Right renal pelvis (tissue), 4 donors: ENCODE data around the gene OGFOD2. TPM values are rescaled to one million over a fixed set of nuclear protein-coding genes. Genes with fewer than 3 reads are reported as not detected.

Experiments used
- DNase-seq, 4 donors: peaks; one replicate each; pipeline ENCODE4 v3.0.0-alpha.2; 2013; ENCODE audit warnings: low read depth in 4 of 4, low spot score in 3 of 4, missing footprints in 1 of 4
- polyA plus RNA-seq, 4 donors: library from polyadenylated mRNA; unstranded; fragments of 120-200 nt; gene quantifications; one replicate each; pipeline ENCODE4 v1.2.1, GENCODE V29; 2013; ENCODE audit not compliant: insufficient read length in 4 of 4

OGFOD2 gene
- polyA plus RNA-seq, 4 donors, result 11.3 to 21.6 (median 15.6) TPM

DNA sequence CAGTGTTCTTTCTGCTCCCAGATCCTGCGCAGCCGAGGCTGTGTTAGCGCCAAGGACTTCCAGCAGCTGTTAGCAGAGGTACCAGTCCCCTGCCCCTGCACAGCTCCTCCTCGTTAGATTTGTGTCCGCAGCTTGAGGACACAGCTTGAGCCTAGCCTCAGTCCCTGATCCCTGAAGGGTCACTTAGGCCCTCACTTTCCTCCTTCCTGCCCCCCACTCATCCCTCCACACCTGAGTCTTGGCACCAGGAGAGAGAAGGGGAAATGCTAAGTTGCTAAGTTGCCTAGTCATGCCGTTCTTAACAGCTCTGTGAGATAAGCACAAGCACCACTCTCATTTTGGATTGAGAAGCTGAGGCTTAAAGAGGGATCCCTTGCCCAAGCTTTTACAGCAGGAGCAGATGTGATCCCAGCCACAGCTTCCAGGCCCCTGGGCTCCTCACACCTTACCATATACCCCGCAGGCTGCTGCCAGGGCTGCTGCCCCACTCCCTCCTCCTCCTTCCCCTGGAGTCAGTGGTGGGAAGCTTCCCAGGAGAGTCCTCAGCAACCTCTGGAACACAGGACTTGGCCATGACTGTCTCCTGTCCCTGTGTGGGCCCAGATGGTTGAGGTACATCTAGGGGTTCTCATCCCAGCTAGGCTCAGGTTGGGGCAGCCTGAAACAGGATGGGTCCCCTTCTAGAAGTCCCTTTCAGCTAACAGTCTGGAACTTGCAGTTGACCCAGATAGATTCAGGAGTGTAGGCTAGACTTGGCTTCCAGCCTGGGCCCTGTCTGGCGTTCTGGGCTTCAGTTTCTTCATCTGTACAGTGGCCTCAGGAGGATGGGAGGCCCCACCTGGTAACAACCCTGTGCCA is 975 bp downstream of the OGFOD2 start:
- DNase-seq, result no peak

DNA sequence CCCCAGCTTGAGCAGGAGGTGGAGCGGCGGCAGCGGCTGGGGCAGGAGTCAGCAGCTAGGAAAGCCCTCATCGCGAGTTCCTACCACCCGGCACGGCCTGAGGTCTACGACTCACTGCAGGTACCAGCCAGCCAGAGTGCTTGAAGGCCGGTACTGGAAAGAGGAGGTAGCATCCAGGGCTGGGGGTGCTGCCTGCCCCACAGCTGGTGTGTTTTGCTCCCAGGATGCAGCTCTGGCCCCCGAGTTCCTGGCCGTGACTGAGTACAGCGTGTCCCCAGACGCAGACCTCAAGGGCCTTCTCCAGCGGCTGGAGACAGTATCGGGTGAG is 1.6 kb downstream of the OGFOD2 start:
- DNase-seq, result no peak

DNA sequence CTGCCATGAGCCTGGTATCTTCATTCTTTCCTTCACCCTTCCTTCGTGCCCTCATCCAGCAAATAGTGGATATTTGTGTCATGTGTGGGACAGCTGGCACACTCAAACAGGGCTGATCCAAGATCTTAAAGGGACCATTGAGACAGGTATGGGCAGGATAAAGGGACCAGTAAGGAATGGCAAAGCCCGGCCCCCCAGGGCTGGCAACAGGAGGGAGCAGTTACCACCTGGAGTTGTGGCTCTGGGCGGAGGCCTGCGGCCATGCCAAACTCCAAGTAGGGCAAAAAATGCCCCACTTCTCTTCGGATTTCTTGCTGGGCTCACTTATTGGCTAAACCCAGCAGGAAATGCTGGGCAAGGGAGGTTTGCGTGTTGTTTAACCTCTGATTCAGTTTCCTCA is 2.1 kb downstream of the OGFOD2 start:
- no peak for DNase-seq

DNA sequence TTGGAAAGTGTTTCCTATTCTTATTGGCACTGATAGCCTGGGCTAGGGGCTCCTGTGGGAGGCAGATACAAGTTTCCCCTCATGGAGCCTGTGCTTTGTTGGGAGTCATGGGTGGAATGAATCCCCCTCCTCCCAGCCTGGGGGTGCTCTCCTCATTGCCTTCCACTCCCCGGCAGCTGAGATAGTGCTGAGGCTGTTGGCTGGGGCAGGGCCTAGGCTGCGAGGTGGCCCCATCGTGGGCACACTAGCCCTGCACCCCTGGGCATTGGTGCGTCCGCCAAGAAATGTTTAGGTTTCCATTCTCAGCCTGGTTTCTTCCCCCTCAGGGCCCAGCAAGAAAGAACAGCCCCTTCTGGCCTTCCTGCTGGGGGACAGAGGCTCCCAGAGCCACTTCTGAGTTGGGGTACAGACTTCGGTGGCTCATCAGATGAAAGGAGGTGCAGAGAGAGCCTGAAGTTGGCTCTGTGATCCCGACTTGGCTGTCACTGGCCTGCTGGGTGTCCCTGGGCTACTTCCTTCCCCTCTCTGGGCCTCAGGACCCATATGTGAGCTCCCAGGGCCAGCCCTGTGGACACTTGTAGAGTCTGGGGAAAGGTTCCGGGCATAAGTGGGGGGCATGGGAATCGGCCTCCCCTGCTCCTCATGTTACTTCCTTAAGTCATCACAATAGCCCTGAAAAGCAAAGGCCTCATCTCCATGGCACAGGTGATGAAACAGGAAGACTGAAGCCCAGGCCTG is 2.8 kb downstream of the OGFOD2 start:
- no peak for DNase-seq

DNA sequence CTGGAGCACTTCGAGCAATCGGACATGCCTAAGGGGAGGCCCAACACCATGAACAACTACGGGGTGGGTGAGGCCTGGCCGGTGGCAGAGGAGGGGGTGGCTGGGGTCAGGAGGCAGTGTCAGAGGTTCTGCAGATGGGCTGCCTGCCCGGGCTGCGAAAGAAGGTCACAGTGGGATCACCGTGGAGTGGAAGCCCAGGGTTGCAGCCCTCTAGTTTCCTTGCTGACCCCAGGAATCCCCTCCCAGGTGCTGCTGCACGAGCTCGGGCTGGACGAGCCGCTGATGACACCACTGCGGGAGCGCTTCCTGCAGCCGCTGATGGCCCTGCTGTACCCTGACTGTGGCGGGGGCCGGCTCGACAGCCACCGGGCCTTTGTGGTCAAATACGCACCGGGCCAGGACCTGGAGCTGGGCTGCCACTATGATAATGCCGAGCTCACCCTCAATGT is 3.5 kb downstream of the OGFOD2 start:
- DNase-seq, result no peak

DNA sequence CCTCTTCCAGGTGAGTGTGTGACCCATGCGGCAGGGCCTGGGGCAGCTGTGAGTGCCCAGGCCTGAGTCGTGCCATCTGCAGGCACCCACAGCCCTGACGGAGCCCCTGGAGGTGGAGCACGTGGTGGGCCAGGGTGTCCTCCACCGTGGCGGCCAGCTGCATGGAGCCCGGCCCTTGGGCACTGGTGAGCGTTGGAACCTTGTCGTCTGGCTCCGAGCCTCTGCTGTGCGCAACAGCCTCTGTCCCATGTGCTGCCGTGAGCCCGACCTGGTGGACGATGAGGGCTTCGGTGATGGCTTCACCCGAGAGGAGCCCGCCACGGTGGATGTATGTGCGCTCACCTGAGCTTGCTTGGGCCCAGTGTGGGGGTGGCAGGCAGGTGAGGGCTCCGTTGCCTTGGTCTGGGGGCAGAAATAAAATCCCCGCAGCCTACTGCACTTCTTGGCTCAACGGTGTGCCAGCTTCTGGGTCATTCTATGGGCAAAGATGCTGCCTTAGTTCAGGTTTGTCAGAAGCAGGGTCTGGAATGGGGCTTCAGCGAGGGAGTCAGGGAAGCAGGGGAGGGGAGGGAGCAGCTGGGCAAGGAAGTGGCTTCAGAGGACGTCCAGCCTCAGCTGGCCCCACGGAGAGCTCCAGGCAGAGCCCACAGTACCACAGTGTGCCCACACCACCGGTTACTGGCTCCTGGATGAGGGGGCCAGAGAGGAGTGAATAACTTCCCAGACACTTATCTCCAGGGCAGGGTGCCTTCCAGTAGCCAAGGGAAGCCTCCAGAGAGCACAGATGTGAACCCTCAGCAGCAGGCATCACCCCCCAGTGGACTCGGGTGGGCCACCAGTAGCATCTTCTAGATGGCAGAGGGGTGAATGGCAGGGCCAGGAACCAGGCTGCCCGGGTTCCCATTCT is 4.2 kb downstream of the OGFOD2 start:
- no peak for DNase-seq

DNA sequence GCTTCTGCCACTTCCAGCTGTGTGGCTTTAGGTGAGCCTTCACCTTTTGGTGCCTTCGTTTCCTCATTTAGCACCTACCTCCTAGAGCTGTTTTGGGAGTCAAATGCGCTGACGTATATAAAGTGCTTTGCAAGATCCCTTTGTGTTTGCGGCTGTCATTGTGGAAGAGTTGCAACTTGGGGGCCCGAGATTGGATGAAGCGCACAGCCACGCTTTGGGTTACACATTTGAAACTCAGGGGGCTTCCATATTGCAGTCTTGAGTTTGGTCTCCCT is 4.8 kb downstream of the OGFOD2 start:
- DNase-seq, result no peak

DNA sequence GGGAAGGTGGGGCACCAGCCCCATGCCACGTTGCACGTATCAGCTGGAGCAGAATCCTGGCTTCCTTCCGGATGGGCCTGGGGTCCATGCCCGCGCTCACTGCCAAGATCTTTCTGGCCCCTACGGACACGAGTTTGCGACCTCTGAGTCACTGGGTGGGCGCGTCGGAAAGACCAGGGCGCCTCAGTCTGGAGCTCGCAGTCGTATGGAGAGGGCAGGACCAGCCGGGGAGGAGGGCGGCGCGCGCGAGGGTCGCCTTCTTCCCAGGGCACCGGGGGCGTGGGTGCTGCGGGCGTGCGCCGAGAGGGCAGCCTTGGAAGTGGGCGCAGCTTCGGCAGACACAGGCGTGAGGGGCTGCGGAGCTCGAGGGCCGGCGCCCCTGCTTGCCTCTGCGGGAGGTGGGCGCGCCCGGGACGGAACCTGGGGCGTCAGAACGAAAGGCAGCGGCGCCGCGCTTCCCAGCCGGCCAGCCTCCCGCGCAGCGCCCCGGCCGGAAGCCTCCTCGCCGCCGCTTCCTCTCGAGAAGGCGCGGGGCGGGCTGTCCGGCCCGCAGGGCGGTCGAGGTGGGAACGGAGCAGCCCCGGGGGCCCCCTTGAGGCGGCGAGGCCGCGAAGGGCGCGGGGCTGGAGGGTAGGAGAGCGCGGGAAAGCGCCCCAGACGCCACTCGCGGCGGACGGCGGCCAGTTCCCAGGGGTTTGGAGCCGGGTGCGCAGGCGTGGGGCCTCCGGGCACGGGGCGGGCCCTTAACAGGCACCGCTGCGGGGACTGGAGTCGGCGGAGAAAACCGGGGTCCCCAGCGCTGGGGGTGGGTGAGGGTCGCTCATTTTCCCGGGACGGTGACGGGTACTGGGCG is 5.4 kb downstream of the OGFOD2 start, which contains the start of gene ARL6IP4:
ARL6IP4 (plus strand) TSS at position 499 of the 853 bp plus-strand sequence. CDS start 459 bp downstream, outside the sequence.
- no peak for DNase-seq

DNA sequence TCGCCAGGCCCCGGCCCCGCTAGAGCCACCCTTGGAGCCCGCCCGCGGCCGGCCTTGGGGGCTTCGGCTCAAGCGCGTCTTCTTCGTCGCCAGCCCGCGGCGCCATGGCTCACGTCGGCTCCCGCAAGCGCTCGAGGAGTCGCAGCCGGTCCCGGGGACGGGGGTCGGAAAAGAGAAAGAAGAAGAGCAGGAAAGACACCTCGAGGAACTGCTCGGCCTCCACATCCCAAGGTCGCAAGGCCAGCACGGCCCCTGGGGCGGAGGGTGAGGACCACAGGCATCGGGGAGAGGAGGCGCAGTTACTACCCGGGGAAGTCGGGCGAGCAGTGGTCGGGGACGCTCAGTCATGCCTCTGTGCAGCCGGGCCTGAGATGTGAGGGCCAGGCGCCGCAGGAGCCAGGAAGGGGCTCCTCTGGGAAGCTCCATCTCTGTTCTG is 6.0 kb downstream of the OGFOD2 start:
- no peak for DNase-seq

DNA sequence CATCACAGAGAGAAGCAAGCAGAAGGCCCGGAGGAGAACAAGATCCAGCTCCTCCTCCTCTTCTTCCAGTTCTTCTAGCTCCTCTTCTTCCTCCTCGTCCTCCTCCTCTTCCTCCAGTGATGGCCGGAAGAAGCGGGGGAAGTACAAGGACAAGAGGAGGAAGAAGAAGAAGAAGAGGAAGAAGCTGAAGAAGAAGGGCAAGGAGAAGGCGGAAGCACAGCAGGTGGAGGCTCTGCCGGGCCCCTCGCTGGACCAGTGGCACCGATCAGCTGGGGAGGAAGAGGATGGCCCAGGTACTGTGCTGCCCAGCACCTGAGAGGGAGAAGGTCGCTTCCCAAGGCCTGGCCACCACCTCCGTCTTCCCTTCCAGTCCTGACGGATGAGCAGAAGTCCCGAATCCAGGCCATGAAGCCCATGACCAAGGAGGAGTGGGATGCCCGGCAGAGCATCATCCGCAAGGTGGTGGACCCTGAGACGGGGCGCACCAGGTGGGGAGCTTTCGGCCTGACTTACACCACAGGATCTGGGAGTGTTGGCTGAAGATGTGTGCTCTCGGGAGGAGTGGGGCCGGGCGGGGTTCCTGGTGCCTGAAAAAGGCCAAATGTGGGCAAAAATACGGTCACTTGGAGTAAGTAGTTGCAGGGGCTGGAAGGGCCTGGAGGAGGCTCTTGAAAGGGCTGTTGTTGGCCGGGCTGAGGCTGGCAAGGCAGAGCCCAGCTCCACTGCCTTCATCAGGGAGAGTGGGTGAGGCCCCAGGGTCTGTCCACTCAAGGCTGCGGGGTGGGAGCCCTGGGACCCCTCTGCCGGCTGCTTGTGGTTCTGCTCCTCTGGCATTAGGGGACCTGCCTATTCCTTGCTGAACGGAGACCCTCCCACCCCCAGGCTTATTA is 6.8 kb downstream of the OGFOD2 start:
- DNase-seq, result no peak

DNA sequence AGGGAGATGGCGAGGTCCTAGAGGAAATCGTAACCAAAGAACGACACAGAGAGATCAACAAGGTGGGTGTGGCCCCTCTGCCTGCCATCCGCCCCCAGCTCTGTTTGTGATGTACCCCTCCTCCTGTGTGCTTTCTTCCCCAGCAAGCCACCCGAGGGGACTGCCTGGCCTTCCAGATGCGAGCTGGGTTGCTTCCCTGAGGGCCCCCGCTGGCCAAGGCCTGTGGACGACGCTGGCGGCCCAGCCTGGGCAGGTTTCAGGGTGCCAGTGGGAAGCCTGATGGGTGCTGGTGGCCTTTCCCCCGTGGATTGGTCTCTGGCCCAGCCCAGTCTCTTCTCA is 7.4 kb downstream of the OGFOD2 start:
- no peak for DNase-seq

DNA sequence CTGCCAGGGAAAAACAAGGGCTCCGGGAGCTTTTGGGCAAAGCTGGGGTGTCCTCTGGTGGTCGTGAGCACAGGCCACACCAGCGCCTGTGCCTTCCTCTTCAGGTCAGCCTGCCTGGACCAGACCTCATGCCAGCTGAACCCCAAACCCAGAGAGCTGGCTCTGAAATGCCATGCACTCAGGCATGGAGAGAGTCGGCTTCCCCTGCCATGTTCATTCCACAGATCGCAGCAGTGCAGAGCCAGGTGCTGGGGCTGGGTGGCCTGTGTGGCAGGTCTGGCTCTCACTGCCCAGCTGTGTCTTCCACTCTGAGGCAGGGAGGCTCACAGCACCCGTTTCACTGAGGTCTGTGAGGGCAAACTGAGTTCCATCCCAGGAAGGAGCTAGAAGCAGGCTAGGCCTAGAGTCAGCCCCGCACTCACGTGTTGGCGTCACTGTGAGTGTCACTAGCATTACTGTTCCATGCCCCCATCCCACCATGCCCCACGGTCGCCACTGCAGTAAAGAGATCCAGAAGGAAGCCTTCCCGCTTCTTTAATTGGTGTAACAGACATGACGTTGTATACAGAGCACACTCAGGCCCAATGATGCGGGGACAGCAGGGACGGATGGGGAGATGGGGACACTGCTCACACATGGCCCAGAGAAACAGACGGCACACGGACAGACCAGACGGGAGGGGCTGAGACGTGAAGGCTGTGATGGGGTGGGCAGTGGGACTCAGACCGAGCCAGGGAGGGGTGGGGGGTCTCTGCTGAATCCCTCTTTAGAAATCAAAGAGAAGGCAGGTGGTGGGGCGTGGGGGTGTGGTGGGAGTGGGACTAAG is 8.1 kb downstream of the OGFOD2 start:
- DNase-seq, result no peak

DNA sequence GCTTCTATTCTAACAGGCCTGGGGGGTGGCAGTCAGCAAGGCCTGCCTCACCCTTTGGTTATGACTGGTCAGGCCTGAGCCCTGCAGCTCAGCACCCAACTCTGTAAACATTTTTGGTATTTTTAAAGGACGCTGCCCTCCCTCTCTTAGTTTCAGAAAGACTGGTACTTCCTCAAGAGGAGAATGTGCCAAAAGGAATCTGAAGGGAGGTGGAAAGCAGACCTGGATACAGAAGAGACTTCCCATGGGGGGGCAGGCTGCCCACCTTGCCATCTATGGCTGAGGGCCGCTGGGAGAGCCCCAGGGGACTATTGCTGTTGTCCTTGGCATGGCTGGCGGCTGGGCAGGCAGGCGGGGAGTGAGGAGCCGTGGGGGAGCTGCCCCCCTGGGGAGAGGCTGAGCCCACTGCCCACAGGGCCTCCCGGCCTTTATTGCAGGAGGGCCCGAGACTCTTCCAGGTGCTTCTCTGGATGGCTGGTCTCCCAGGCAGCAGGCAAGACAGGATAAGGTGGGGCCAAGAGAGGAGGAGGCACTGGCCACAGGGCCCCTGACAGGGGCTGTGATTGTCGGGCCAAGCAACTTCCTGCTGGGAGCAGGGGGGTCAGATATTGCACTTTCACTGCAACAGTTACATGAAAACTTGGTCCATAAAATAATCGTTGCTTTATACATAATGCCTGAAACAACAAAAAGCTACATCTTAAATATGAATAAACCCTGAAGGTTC is 8.9 kb downstream of the OGFOD2 start:
- DNase-seq, result no peak

DNA sequence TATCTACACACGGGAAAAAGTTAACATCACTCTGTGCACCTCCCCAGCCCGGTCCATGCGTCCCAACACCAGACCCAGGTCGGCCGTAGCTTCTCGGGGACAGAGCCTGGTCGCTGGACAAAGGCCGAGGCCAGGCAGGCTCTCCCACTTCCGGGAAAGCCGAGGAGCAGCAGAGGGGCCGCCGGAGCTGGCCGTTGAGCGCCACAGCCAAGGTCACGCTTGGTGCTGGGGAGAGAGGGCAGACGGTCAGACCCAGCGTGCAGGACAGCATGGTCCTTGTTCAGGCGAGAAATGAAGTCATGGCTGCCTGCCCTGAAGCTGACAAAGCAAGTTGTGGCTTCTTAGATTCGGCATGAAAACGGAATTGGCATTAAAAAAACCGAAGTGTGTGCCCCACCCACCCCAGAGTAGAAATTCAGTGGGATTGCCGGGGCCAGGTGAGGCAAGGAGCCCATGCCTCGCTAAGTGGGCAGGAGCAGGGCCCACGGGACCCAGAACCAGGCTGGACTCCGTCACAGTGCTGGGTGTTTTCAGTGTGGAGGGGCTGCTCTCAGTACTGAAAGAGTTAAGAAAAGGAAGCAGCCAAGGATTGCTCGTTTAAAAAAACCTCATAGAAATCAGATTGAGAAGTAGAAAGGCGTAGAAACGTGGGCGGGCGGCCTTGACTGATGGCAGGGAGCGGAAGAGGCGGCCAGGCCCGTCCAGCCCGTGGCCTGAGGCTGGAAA is 9.7 kb downstream of the OGFOD2 start:
- no peak for DNase-seq

DNA sequence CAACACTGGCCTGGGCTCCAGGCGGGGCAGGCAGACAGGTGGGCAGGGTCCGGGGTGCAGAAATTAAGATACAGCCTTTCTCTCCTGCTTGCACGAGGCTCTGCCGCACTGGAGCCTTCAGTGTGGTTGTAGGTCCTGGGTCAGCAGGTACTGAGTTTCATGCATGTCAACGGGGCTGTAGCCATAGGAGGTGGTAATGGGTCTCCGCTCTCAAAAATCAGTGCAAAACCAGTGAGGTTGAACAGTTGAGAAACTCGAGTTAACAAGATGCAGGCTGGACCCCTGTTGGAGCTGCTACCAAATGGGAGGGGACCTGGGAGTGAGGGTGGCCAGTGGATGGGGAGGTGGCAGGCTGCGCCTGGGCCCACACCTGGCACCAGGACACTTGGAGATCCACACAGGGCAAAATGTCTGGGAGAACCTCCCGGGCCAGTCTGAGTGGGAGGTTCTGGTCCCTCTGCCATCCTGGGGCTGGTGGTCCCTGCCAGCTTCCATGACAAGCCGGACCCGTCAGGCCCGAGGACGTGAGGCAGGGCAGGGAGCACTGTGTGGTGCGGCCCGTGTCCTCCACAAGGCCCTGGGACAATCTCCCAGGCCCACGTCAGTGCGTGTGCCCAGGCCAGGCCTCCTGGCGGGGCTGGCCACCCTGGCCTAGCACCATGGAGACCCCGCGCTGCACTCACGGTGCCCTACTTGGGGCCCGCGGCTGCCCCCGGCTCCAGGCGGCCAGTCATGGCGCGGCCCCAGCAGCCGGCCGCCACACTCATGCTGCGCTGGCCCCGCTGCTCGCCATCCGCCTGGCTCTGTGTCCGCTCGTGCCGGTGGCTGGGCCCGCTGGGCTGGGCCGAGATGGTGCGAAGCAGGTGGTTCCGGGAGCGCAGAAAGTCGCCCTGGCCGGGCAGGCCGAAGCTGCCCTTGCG is 10.6 kb downstream of the OGFOD2 start:
- DNase-seq, result no peak

DNA sequence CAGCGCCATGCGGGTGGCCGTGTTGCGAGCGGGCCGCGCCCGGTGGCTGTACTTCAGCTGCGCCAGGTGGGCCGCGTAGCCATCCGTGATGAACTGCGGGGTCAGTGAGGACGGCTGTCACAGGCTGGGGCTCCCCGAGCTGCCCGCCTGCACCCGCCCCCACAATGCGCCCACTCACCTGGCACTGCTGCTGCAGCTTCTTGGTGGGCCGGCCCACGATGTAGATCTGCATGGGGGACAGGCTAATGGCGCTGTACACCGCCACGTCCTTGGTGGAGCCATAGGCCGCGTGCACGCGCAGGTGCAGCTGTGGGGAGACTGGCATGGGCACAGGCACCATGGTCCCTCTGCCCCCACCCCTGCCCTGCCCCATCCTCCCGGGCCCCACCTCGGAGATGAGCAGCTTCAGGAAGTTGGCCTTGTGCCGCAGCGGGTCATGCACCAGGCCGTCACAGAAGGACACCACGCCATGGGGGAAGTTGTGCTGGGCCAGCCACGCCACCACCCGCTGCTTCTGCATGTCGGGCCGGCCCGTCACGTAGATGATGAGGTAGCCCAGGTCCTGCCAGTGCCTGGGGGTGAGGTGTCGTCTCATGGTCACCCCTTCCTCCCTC is 11.3 kb downstream of the OGFOD2 start:
- no peak for DNase-seq
